Mesenchymal stem cell (in vitro differentiated cells and primary cell): ENCODE measurements around the gene POLR2H.

Experiments
- DNase-seq: peaks from one replicate; pipeline ENCODE4 v3.0.0-alpha.2; 2013
- H2AFZ ChIP-seq: one replicate; pipeline ENCODE4 v1.6.1; 2013; ENCODE audit warnings: low read depth, mild to moderate bottlenecking, control low read depth, inconsistent platforms, low read length, moderate library complexity
- H2AK5ac ChIP-seq: 2 replicates; pipeline ENCODE4 v1.6.1; 2013; ENCODE audit warnings: low read length, moderate library complexity, mild to moderate bottlenecking, inconsistent platforms; ENCODE audit not compliant: severe bottlenecking
- H2BK120ac ChIP-seq: one replicate; pipeline ENCODE4 v1.6.1; 2013; ENCODE audit warnings: low read depth, mild to moderate bottlenecking, inconsistent platforms, low read length, moderate library complexity
- H2BK12ac ChIP-seq, 2 experiments: one replicate each; pipeline ENCODE4 v1.6.1; 2013; ENCODE audit warnings: inconsistent platforms in 2 of 2, low read length in 2 of 2, mild to moderate bottlenecking in 2 of 2, moderate library complexity in 2 of 2, control low read depth in 1 of 2
- H2BK15ac ChIP-seq: one replicate; pipeline ENCODE4 v1.6.1; 2013; ENCODE audit warnings: mild to moderate bottlenecking, low read depth, inconsistent platforms; ENCODE audit not compliant: poor library complexity, severe bottlenecking
- H2BK5ac ChIP-seq: 2 replicates; pipeline ENCODE4 v1.6.1; 2013; ENCODE audit warnings: low read depth, mild to moderate bottlenecking, low read length, control low read depth, inconsistent platforms; ENCODE audit not compliant: poor library complexity, severe bottlenecking
- H3K14ac ChIP-seq, 2 experiments: one replicate each; pipeline ENCODE4 v1.6.1; 2013; ENCODE audit warnings: inconsistent platforms in 2 of 2, low read length in 2 of 2, control low read depth in 1 of 2, mild to moderate bottlenecking in 1 of 2, moderate library complexity in 1 of 2
- H3K18ac ChIP-seq, 2 experiments: one replicate each; pipeline ENCODE4 v1.6.1; 2013; ENCODE audit warnings: inconsistent platforms in 2 of 2, low read length in 2 of 2, control low read depth in 1 of 2, low read depth in 1 of 2, mild to moderate bottlenecking in 1 of 2
- H3K23ac ChIP-seq, 2 experiments: one replicate each; pipeline ENCODE4 v1.6.1; 2013; ENCODE audit warnings: inconsistent platforms in 2 of 2, low read length in 2 of 2, mild to moderate bottlenecking in 2 of 2, moderate library complexity in 2 of 2, control low read depth in 1 of 2
- H3K27ac ChIP-seq: 2 replicates; pipeline ENCODE4 v1.5.1; 2013; ENCODE audit warnings: mild to moderate bottlenecking, moderate library complexity, low read length, control low read depth, inconsistent platforms; ENCODE audit not compliant: poor library complexity, severe bottlenecking
- H3K27me3 ChIP-seq, 2 experiments: 2 replicates each; pipeline versions ENCODE4 v1.6.1 to v1.7.0; 2013; ENCODE audit warnings: low read length in 2 of 2, mild to moderate bottlenecking in 2 of 2, moderate library complexity in 2 of 2, control low read depth in 1 of 2, inconsistent platforms in 1 of 2; ENCODE audit not compliant: control insufficient read depth in 1 of 2, insufficient read depth in 1 of 2
- H3K36me3 ChIP-seq, 2 experiments: 2 replicates each; pipeline versions ENCODE4 v1.6.1 to v1.7.0; 2013; ENCODE audit warnings: low read length in 2 of 2, control low read depth in 1 of 2, inconsistent platforms in 1 of 2, low read depth in 1 of 2, mild to moderate bottlenecking in 1 of 2; ENCODE audit not compliant: insufficient read depth in 2 of 2, control insufficient read depth in 1 of 2
- H3K4ac ChIP-seq, 2 experiments: one replicate each; pipeline ENCODE4 v1.6.1; 2013; ENCODE audit warnings: inconsistent platforms in 2 of 2, low read length in 2 of 2, mild to moderate bottlenecking in 2 of 2, moderate library complexity in 2 of 2, control low read depth in 1 of 2, low read depth in 1 of 2
- H3K4me1 ChIP-seq: 2 replicates; pipeline ENCODE4 v1.6.1; 2013; ENCODE audit warnings: low read depth, low read length, control low read depth; ENCODE audit not compliant: control insufficient read depth, insufficient read depth
- H3K4me2 ChIP-seq: 2 replicates; pipeline ENCODE4 v1.6.1; 2013; ENCODE audit warnings: low read length, mild to moderate bottlenecking, inconsistent platforms; ENCODE audit not compliant: poor library complexity, severe bottlenecking
- H3K4me3 ChIP-seq, 2 experiments: 2 replicates each; pipeline versions ENCODE4 v1.5.1 to v1.7.0; 2013; ENCODE audit warnings: low read length in 2 of 2, mild to moderate bottlenecking in 2 of 2, control low read depth in 1 of 2, low read depth in 1 of 2; ENCODE audit not compliant: insufficient read depth in 1 of 2
- H3K79me1 ChIP-seq: replicated peaks from 2 replicates; pipeline ENCODE4 v1.6.1; 2013; ENCODE audit warnings: mild to moderate bottlenecking, control low read depth, low read length, inconsistent platforms; ENCODE audit not compliant: poor library complexity, severe bottlenecking
- H3K9ac ChIP-seq: 2 replicates; pipeline ENCODE4 v1.7.0; 2013; ENCODE audit warnings: mild to moderate bottlenecking, low read length, moderate library complexity
- H3K9me3 ChIP-seq: 2 replicates; pipeline ENCODE4 v1.7.0; 2013; ENCODE audit warnings: mild to moderate bottlenecking, low read length; ENCODE audit not compliant: control insufficient read depth
- H4K8ac ChIP-seq: one replicate; pipeline ENCODE4 v1.6.1; 2013; ENCODE audit warnings: inconsistent platforms, mild to moderate bottlenecking, low read length, moderate library complexity
- H4K91ac ChIP-seq: one replicate; pipeline ENCODE4 v1.6.1; 2013; ENCODE audit warnings: mild to moderate bottlenecking, low read length, inconsistent platforms
- WGBS: methylation state at CpG from one replicate; pipeline ENCODE4 v1.1.7; 2013; ENCODE audit warnings: mixed read lengths; 5-methylcytosine and 5-hydroxymethylcytosine counted together

Gene POLR2H

DNA sequence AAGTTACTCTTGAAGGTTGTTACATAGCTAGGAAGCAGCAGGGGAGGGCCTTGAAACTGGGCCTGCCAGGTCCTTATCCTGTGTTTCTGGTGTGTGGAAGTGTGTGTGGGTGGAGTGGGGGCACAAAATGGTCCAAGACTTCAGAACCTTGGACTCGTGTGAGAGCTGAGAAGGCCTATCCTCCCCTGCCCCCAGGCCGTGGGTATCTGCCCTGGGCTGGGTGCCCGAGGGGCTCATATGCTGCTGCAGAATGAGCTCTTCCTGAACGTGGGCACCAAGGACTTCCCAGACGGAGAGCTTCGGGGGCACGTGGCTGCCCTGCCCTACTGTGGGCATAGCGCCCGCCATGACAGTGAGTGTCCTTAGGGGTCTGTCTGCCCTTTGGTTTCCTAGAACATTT, 22.8 kb downstream of the POLR2H start:
- no peaks in the 10 kb centered on the region for H3K79me1 ChIP-seq
- no peak overlapping the region for H2BK12ac ChIP-seq
- WGBS = 87% methylated on average over 9 of the region's 9 CpGs
- H3K4me2 ChIP-seq = no peak overlapping the region
- H2AFZ ChIP-seq = no peak overlapping the region
- H3K9me3 ChIP-seq = no peaks in the 10 kb centered on the region
- no peak overlapping the region for H3K9ac ChIP-seq
- no peak overlapping the region for H2BK5ac ChIP-seq
- no peak overlapping the region for H2BK15ac ChIP-seq
- no peak overlapping the region for H3K27ac ChIP-seq
- H3K18ac ChIP-seq = no peak overlapping the region
- H3K4ac ChIP-seq = no peak overlapping the region
- H3K23ac ChIP-seq = no peak overlapping the region
- DNase-seq = no peak
- H4K8ac ChIP-seq = no peak overlapping the region
- H2AK5ac ChIP-seq = no peak overlapping the region
- H4K91ac ChIP-seq = no peak overlapping the region
- H3K14ac ChIP-seq = no peak overlapping the region
- no peaks in the 10 kb centered on the region for H3K36me3 ChIP-seq
- H3K27me3 ChIP-seq = peaks cover 19 to 75% of the 10 kb centered on the region in 2 experiments
- peaks cover 22% of the 10 kb centered on the region for H3K4me1 ChIP-seq
- no peak overlapping the region for H3K4me3 ChIP-seq
- no peak overlapping the region for H2BK120ac ChIP-seq

DNA sequence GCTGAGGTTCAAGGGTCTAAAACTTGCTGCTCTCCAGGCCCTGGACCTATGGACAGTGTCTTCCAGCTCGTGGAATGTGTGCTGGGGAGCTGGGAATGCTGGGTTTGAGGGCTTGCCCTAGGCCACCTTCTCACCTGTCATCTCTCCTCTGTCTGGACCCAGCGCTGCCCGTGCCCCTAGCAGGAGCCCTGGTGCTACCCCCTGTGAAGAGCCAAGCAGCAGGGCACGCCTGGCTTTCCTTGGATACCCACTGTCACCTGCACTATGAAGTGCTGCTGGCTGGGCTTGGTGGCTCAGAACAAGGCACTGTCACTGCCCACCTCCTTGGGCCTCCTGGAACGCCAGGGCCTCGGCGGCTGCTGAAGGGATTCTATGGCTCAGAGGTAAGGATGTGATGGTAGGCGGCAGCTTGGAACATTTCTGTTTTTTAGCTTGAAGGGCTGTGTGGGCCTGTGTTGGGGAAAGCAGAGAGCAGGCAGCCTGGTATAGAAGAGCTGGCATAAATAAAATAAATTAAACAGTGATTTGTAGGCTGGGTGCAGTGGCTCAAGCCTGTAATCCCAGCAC, 23.4 kb downstream of the POLR2H start:
- Histone ChIP-seq H4K8ac (no peak overlapping the region), H3K23ac (no peak overlapping the region), H3K27me3 (peaks cover 18 to 78% of the 10 kb centered on the region in 2 experiments), H3K36me3 (no peaks in the 10 kb centered on the region), H3K4me1 (peaks cover 19% of the 10 kb centered on the region), H3K9me3 (no peaks in the 10 kb centered on the region), H3K14ac (peak overlapping the region in 1 of 2 experiments; percentile 71), H3K79me1 (no peaks in the 10 kb centered on the region), H3K18ac (no peak overlapping the region), H3K27ac (no peak overlapping the region), H3K4ac (no peak overlapping the region), H2BK120ac (no peak overlapping the region), H3K9ac (no peak overlapping the region), H4K91ac (no peak overlapping the region), H2AFZ (no peak overlapping the region), H2BK5ac (no peak overlapping the region), H2BK12ac (no peak overlapping the region), H2AK5ac (no peak overlapping the region), H2BK15ac (no peak overlapping the region), H3K4me2 (no peak overlapping the region), H3K4me3 (no peak overlapping the region)
- no peak for DNase-seq
- 92% methylated on average over 8 of the region's 8 CpGs for WGBS

DNA sequence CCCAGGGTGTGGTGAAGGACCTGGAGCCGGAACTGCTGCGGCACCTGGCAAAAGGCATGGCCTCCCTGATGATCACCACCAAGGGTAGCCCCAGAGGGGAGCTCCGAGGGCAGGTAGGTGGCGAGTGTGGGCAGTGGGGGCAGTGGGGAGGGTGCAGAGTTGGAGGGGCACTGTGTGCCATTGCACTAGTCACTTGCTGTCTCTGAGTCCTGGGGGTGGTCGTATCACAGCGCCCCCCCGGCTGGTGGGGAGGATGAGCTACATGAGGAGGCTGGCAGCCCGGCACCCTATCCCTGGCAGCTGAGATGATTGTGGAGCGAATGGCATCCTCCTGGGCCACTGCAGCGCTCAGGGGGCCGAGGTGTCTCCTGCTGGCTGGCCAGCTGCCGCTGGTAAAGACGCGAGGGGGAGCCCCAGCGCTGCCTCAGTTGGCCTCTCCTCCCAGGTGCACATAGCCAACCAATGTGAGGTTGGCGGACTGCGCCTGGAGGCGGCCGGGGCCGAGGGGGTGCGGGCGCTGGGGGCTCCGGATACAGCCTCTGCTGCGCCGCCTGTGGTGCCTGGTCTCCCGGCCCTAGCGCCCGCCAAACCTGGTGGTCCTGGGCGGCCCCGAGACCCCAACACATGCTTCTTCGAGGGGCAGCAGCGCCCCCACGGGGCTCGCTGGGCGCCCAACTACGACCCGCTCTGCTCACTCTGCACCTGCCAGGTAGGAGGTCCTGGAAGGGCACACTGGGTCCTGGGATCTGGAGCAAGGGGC, 24.7 kb downstream of the POLR2H start:
- no peak overlapping the region for H3K4me2 ChIP-seq
- H3K4me3 ChIP-seq = no peak overlapping the region
- H2BK15ac ChIP-seq = no peak overlapping the region
- no peak overlapping the region for H3K23ac ChIP-seq
- no peaks in the 10 kb centered on the region for H3K79me1 ChIP-seq
- no peaks in the 10 kb centered on the region for H3K9me3 ChIP-seq
- no peaks in the 10 kb centered on the region for H3K36me3 ChIP-seq
- no peak overlapping the region for H3K27ac ChIP-seq
- H3K18ac ChIP-seq = no peak overlapping the region
- 78% methylated on average over 37 of the region's 37 CpGs for WGBS
- H2AK5ac ChIP-seq = no peak overlapping the region
- no peak overlapping the region for H4K91ac ChIP-seq
- H3K4me1 ChIP-seq = peaks cover 8% of the 10 kb centered on the region
- H3K9ac ChIP-seq = no peak overlapping the region
- no peak for DNase-seq
- no peak overlapping the region for H2BK120ac ChIP-seq
- H2AFZ ChIP-seq = no peak overlapping the region
- H4K8ac ChIP-seq = no peak overlapping the region
- no peak overlapping the region for H3K4ac ChIP-seq
- no peak overlapping the region for H2BK5ac ChIP-seq
- peaks cover 17 to 81% of the 10 kb centered on the region in 2 experiments for H3K27me3 ChIP-seq
- no peak overlapping the region for H3K14ac ChIP-seq
- H2BK12ac ChIP-seq = no peak overlapping the region

DNA sequence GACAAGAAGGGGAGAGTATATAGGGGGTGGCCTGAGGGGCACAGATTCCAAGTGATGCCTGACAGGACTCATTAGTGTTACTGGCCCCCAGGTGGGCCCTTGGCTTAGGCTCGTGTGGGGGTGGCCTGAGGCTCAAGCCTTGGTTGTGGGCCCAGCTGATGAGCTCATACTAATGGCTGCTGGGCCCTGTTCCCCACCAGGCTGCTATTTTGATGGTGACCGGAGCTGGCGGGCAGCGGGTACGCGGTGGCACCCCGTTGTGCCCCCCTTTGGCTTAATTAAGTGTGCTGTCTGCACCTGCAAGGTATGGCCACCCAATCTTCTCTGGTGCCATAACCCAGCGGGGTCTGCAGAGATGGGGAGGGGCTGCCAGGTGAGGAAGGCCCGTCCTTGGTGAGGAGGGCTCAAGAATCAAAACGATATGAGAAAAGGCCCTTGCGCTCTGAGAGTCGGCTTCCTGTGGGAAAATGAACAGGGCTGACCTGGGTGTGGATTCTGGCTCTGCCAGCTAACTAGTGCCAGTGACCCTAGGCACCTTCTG, 25.7 kb downstream of the POLR2H start:
- no peak overlapping the region for H2BK15ac ChIP-seq

More for the DNA sequence above, 25.7 kb downstream of the POLR2H start:
- peaks cover 7 to 77% of the 10 kb centered on the region in 2 experiments for H3K27me3 ChIP-seq
- no peak overlapping the region for H2BK5ac ChIP-seq
- no peak overlapping the region for H3K4me3 ChIP-seq
- no peak overlapping the region for H3K9ac ChIP-seq
- no peaks in the 10 kb centered on the region for H3K79me1 ChIP-seq
- H3K14ac ChIP-seq = no peak overlapping the region
- H2AFZ ChIP-seq = no peak overlapping the region
- H3K4ac ChIP-seq = no peak overlapping the region
- no peak for DNase-seq
- no peak overlapping the region for H3K4me2 ChIP-seq
- H3K18ac ChIP-seq = no peak overlapping the region
- H2AK5ac ChIP-seq = no peak overlapping the region
- no peak overlapping the region for H2BK120ac ChIP-seq
- no peak overlapping the region for H4K8ac ChIP-seq
- WGBS = 90% methylated on average over 12 of the region's 12 CpGs
- no peak overlapping the region for H3K23ac ChIP-seq
- no peaks in the 10 kb centered on the region for H3K36me3 ChIP-seq
- no peak overlapping the region for H4K91ac ChIP-seq
- H3K27ac ChIP-seq = no peak overlapping the region
- no peak overlapping the region for H2BK12ac ChIP-seq
- H3K9me3 ChIP-seq = no peaks in the 10 kb centered on the region
- H3K4me1 ChIP-seq = peaks cover 4% of the 10 kb centered on the region
